ENCODE results near the gene SLC16A2. TPM values are rescaled to one million over a fixed set of nuclear protein-coding genes. Genes with fewer than 3 reads are reported as not detected.

The SLC16A2 gene
- polyA plus RNA-seq, 1 donor from 2014 or later = not detected

GRCh38 chrX:74578137-74578536, 156.8 kb downstream of the SLC16A2 start:
- Mint-ChIP-seq H3K36me3 (peaks cover 2% of the 10 kb centered on the region), H3K4me1 (no peaks in the 10 kb centered on the region), H3K9me3 (no peaks in the 10 kb centered on the region), H3K4me3 (peak overlapping the region in 1 of 4 donors; percentile 17), H3K27me3 (no peaks in the 10 kb centered on the region), H3K27ac (no peak overlapping the region)

GRCh38 chrX:74579597-74580198, 158.4 kb downstream of the SLC16A2 start:
- Mint-ChIP-seq H3K9me3 (no peaks in the 10 kb centered on the region), H3K27me3 (no peaks in the 10 kb centered on the region), H3K36me3 (peaks cover 2% of the 10 kb centered on the region), H3K4me3 (no peak overlapping the region), H3K4me1 (no peaks in the 10 kb centered on the region), H3K27ac (no peak overlapping the region)

Other genes with a start within 250 kb of the SLC16A2 start
- gene ZCCHC13, start 117.3 kb upstream of the SLC16A2 start, polyA plus RNA-seq = not detected
- gene RLIM, start 193.1 kb downstream of the SLC16A2 start, polyA plus RNA-seq = 6.6 TPM